Upper lobe of right lung (tissue), 1 donor: ENCODE results near the gene APOO. TPM values are rescaled to one million over a fixed set of nuclear protein-coding genes. Genes with fewer than 3 reads are reported as not detected.
A peak's percentile ranks its signal among the peaks of the same experiment; 100 is the strongest.

Source experiments
- ATAC-seq: fragments of 200-7000 bp; cut with Tn5 transposase; one replicate; pipeline ENCODE4 v1.9.1; 2020; ENCODE audit warnings: mild to moderate bottlenecking, moderate library complexity
- DNase-seq: peaks from one replicate; pipeline ENCODE4 v3.0.0-alpha.2; 2020
- H3K27ac ChIP-seq: fragments of 200-600 bp; one replicate; pipeline ENCODE4 v1.8.0; 2022
- H3K27me3 ChIP-seq: fragments of 200-600 bp; one replicate; pipeline ENCODE4 v1.8.0; 2022; ENCODE audit warnings: mild to moderate bottlenecking
- H3K36me3 ChIP-seq: fragments of 200-600 bp; one replicate; pipeline ENCODE4 v1.8.0; 2022
- H3K4me1 ChIP-seq: fragments of 200-600 bp; one replicate; pipeline ENCODE4 v1.8.0; 2022
- H3K4me3 ChIP-seq: fragments of 200-600 bp; one replicate; pipeline ENCODE4 v1.8.0; 2022; ENCODE audit warnings: mild to moderate bottlenecking
- H3K9me3 ChIP-seq: fragments of 200-600 bp; one replicate; pipeline ENCODE4 v1.8.0; 2022
- CTCF ChIP-seq: fragments of 200-600 bp; IDR thresholded peaks from one replicate; pipeline ENCODE4 v1.8.0; 2022; ENCODE audit warnings: antibody characterized with exemption
- intact Hi-C: fragments of 100-400 bp; cut with DNase I; formaldehyde crosslinking; loops from one replicate; pipeline ENCODE4 v1.11.0; 2022
- total RNA-seq: library from RNA; stranded (reverse); fragmentation: NEBNext Ultra II Directional; extraction: Animal tissue kit (Norgen Biotek cat#: 25700); gene quantifications from one replicate; pipeline ENCODE4 v1.2.1, GENCODE V29; 2021
- donor health status: DM: no; HTN: yes; CAD: no; lungs with severe emphysema.

APOO gene
- total RNA-seq, 1 donor from 2014 or later, result 12.0 TPM

GRCh38 chrX:23804578-23804977 lies 103.2 kb downstream of the APOO start:
- ATAC-seq (no peak), DNase-seq (no peak)
- H3K4me3 ChIP-seq, result no peak overlapping the region
- H3K27me3 ChIP-seq, result no peaks in the 10 kb centered on the region
- peak overlapping the region; percentile 72 for H3K27ac ChIP-seq
- H3K4me1 ChIP-seq, result no peaks in the 10 kb centered on the region
- no peak for TF ChIP-seq CTCF
- no peaks in the 10 kb centered on the region for H3K9me3 ChIP-seq
- no peaks in the 10 kb centered on the region for H3K36me3 ChIP-seq
- intact Hi-C loops, result no loop called here

- no peaks in the 10 kb centered on the region for H3K27me3 ChIP-seq
- peak overlapping the region; percentile 72 for H3K27ac ChIP-seq
Observed at GRCh38 chrX:23803931-23804381, 103.8 kb downstream of the APOO start.

GRCh38 chrX:23802431-23802830 lies 105.3 kb downstream of the APOO start:
- DNase-seq, result no peak
- Histone ChIP-seq H3K27ac (no peak overlapping the region), H3K27me3 (no peaks in the 10 kb centered on the region), H3K4me1 (no peaks in the 10 kb centered on the region), H3K36me3 (no peaks in the 10 kb centered on the region), H3K9me3 (no peaks in the 10 kb centered on the region), H3K4me3 (no peak overlapping the region)
- no peak for ATAC-seq
- TF ChIP-seq CTCF, result no peak
- intact Hi-C loops, result no loop called here

More at GRCh38 chrX:23803931-23804381, 103.8 kb downstream of the APOO start:
- intact Hi-C loops, result no loop called here
- H3K9me3 ChIP-seq, result no peaks in the 10 kb centered on the region
- no peaks in the 10 kb centered on the region for H3K36me3 ChIP-seq
- no peaks in the 10 kb centered on the region for H3K4me1 ChIP-seq
- DNase-seq (no peak), ATAC-seq (peak; percentile 80)
- no peak overlapping the region for H3K4me3 ChIP-seq
- TF ChIP-seq CTCF, result no peak

GRCh38 chrX:23799469-23800065 lies 108.2 kb downstream of the APOO start:
- no peak for TF ChIP-seq CTCF
- Histone ChIP-seq H3K27ac (peak overlapping the region; percentile 51), H3K36me3 (no peaks in the 10 kb centered on the region), H3K9me3 (no peaks in the 10 kb centered on the region), H3K4me1 (no peaks in the 10 kb centered on the region), H3K27me3 (no peaks in the 10 kb centered on the region), H3K4me3 (no peak overlapping the region)
- intact Hi-C loops, result no loop called here
- no peak for DNase-seq
- ATAC-seq, result no peak

- Histone ChIP-seq H3K4me3 (no peak overlapping the region), H3K27ac (peak overlapping the region; percentile 71), H3K27me3 (no peaks in the 10 kb centered on the region), H3K36me3 (no peaks in the 10 kb centered on the region), H3K4me1 (no peaks in the 10 kb centered on the region), H3K9me3 (no peaks in the 10 kb centered on the region)
- DNase-seq (no peak), ATAC-seq (peak; percentile 65)
- no peak for TF ChIP-seq CTCF
- intact Hi-C loops, result no loop called here
Observed at GRCh38 chrX:23797371-23798128, 110.2 kb downstream of the APOO start.
